ENCODE measurements around the gene PPP1R2C. TPM values are rescaled to one million over a fixed set of nuclear protein-coding genes. Genes with fewer than 3 reads are reported as not detected.
A peak's percentile ranks its signal among the peaks of the same experiment; 100 is the strongest.

The PPP1R2C gene
- total RNA-seq, result not detected

GRCh38 chrX:42778096-42778495 is at the start of gene PPP1R2C:
Gene PPP1R2C, minus strand, starts transcription at chrX:42778163. Its CDS starts 84 bp downstream, at chrX:42778079.
- Mint-ChIP-seq H3K27me3 (no peaks in the 10 kb centered on the region), H3K4me3 (no peak within 1 kb of the TSS), H3K4me1 (no peaks in the 10 kb centered on the region), H3K9me3 (peaks cover 5% of the 10 kb centered on the region), H3K36me3 (ENCODE audit: low read depth) (no peaks in the 10 kb centered on the region), H3K27ac (no peak within 1 kb of the TSS)
- ATAC-seq (replicated peaks), result no peak

GRCh38 chrX:42825201-42825600 is 47.2 kb upstream of the PPP1R2C start:
- Mint-ChIP-seq H3K4me1 (no peaks in the 10 kb centered on the region), H3K27ac (no peak overlapping the region), H3K9me3 (no peaks in the 10 kb centered on the region), H3K36me3 (ENCODE audit: low read depth) (no peaks in the 10 kb centered on the region), H3K4me3 (no peak overlapping the region), H3K27me3 (no peaks in the 10 kb centered on the region)
- no peak for ATAC-seq (replicated peaks)

DNA sequence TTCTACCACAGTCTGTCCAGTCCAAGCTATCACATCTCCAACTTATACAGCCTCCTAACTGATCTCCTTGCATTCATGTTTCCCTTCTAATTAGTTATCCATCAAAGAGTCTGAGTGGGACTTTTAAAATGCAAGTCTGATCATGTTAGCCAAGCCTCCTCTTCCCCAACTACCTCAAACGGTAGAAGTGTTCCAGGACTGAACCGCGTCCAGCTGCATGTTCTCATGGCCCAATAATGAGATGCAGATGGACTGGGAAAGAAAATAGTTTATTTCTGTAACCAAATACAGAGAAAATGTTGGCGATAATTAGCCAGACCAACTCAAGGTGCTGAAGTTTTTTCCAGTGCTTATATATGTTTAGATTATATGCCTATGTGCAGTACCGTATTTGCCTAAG is 46.6 kb upstream of the PPP1R2C start:
- Mint-ChIP-seq H3K27me3 (no peaks in the 10 kb centered on the region), H3K4me3 (no peak overlapping the region), H3K27ac (no peak overlapping the region), H3K4me1 (no peaks in the 10 kb centered on the region), H3K36me3 (ENCODE audit: low read depth) (no peaks in the 10 kb centered on the region), H3K9me3 (no peaks in the 10 kb centered on the region)
- ATAC-seq (replicated peaks), result no peak

DNA sequence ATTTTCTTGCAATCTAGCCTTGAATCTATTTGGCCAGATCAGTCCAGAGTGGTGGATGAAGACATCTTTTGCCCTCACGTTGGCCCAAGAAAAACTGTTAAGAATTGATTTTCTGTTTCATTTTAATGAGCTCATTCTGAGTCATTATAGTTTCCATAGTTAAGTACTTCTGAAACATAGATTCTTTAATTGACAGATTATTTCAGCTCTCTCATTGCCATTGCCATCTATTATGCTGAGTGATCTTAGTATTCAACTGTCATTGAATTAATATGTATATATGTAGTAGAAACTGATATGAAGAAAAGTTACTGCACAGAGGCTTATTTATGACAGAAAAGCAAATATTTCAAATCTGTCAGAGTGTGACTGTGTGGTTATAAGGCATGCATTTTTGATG is 45.5 kb upstream of the PPP1R2C start:
- Mint-ChIP-seq H3K9me3 (no peaks in the 10 kb centered on the region), H3K27me3 (no peaks in the 10 kb centered on the region), H3K4me3 (no peak overlapping the region), H3K36me3 (ENCODE audit: low read depth) (no peaks in the 10 kb centered on the region), H3K27ac (no peak overlapping the region), H3K4me1 (no peaks in the 10 kb centered on the region)
- ATAC-seq (replicated peaks), result peak; percentile 39

DNA sequence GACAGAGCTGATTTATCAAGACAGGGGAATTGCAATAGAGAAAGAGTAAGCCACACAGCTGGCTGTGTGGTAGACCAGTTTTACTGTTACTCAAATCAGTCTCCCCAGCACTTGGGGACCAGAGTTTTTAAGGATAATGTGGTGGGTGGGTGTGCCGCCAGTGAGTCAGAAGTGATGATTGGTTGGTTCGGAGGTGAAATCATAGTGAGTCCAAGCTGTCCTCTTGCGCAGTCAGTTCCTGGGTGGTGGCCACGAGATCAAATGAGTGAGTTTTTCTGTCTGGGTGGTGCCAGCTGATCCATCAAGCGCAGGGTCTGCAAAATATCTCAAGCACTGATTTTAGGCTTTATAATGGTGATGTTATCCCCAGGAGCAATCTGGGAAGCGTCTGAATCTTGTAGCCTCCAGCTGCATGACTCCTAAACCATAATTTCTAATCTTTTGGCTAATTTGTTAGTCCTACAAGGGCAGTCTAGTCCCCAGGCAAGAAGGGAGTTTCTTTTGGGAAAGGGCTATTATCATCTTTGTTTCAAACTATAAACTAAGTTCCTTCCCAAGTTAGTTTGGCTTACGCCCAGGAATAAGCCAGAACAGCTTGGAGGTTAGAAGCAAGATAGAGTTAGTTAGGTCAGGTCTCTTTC is 44.0 kb upstream of the PPP1R2C start:
- ATAC-seq (replicated peaks), result no peak
- H3K36me3 Mint-ChIP-seq (ENCODE audit: low read depth), result no peaks in the 10 kb centered on the region
- H3K4me1 Mint-ChIP-seq, result no peaks in the 10 kb centered on the region
- H3K27ac Mint-ChIP-seq, result no peak overlapping the region
- H3K4me3 Mint-ChIP-seq, result no peak overlapping the region
- no peaks in the 10 kb centered on the region for H3K9me3 Mint-ChIP-seq
- no peaks in the 10 kb centered on the region for H3K27me3 Mint-ChIP-seq

DNA sequence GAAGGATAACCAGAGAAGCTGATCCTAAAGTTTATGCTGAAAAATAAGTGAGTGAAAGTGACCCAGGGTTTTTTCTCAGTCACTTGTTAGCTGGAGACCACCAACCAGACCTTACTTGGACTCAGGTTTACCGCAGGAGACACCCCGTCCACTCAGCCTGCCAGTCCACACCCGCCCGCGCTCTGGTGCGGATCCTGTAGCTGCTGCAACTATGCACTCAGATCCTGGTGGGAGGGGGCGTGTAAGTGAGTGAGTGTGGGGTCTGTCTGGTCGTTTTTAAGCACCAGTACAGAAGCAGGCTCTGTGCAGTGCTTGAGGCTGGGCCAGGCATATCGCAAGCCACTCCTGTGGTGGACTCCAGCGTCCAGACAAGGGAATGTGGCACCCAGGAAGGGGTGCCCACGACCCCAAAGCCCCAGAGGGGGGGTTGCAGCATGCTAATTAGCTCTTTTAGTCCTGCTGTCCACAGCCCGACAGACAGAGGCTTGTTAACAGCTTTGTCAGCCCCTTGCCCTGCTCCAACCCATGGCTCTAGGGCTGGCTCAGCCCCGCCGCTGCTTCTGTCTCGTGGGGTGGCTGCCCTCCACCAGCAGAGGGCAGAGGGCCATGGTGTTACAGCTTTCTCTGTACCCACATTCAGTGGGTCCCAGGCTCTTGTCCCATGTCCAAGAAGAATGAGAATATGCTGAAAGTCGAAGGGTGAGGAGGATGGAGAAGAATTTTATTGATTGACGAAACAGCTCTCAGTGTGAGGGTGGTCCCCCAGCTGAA is 40.4 kb upstream of the PPP1R2C start:
- Mint-ChIP-seq H3K9me3 (peaks cover 7% of the 10 kb centered on the region), H3K4me3 (no peak overlapping the region), H3K27me3 (no peaks in the 10 kb centered on the region), H3K27ac (no peak overlapping the region), H3K4me1 (no peaks in the 10 kb centered on the region), H3K36me3 (ENCODE audit: low read depth) (no peaks in the 10 kb centered on the region)
- no peak for ATAC-seq (replicated peaks)

GRCh38 chrX:42809569-42809968 is 31.6 kb upstream of the PPP1R2C start:
- H3K4me1 Mint-ChIP-seq, result no peaks in the 10 kb centered on the region
- no peaks in the 10 kb centered on the region for H3K27me3 Mint-ChIP-seq
- peaks cover 7% of the 10 kb centered on the region for H3K9me3 Mint-ChIP-seq
- ATAC-seq (replicated peaks), result no peak
- no peak overlapping the region for H3K4me3 Mint-ChIP-seq
- H3K36me3 Mint-ChIP-seq (ENCODE audit: low read depth), result no peaks in the 10 kb centered on the region
- H3K27ac Mint-ChIP-seq, result no peak overlapping the region

DNA sequence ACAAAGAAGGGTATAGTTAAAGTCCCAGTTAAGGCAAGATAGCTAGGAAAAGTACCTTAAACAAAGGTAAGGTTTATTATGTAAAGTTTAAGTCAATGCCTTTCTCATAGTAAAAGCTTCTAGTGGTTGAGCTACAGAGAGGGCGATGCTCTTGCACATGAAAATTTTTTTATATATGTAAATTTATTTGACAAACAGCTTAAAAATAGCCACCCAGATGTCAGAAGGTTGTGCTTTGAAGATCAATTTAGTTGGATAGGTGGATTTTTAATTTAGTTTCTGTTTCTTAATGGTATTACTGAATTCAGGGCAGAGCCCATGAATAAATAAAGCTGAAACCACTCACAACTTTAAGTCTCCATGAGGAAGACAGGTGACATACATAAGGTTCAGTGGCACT is 29.4 kb upstream of the PPP1R2C start:
- H3K27ac Mint-ChIP-seq, result no peak overlapping the region
- no peak overlapping the region for H3K4me3 Mint-ChIP-seq
- H3K4me1 Mint-ChIP-seq, result no peaks in the 10 kb centered on the region
- H3K9me3 Mint-ChIP-seq, result no peaks in the 10 kb centered on the region
- no peaks in the 10 kb centered on the region for H3K36me3 Mint-ChIP-seq (ENCODE audit: low read depth)
- H3K27me3 Mint-ChIP-seq, result no peaks in the 10 kb centered on the region
- no peak for ATAC-seq (replicated peaks)

GRCh38 chrX:42804524-42804923 is 26.6 kb upstream of the PPP1R2C start:
- H3K9me3 Mint-ChIP-seq, result no peaks in the 10 kb centered on the region
- no peaks in the 10 kb centered on the region for H3K27me3 Mint-ChIP-seq
- no peaks in the 10 kb centered on the region for H3K4me1 Mint-ChIP-seq
- H3K27ac Mint-ChIP-seq, result no peak overlapping the region
- no peaks in the 10 kb centered on the region for H3K36me3 Mint-ChIP-seq (ENCODE audit: low read depth)
- no peak overlapping the region for H3K4me3 Mint-ChIP-seq
- no peak for ATAC-seq (replicated peaks)

DNA sequence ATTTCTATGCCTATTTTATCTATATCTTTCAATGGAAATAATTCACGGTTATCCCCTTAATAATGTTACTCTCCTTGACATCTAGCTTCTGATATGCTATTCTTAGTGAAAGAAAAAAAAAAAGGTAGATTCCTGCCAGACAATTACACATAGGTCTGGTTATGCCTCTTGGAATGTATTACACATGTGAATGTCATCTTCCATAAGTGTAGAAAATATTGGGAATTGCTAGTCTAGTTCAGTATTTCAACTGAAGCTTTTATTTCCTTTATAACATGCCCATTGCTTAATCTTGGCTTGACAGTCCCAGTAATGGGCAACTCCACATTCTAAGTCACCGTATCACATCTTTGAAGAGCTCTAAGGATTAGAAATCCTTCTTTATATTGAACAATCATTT is 25.4 kb upstream of the PPP1R2C start:
- Mint-ChIP-seq H3K4me3 (no peak overlapping the region), H3K27ac (no peak overlapping the region), H3K9me3 (no peaks in the 10 kb centered on the region), H3K27me3 (no peaks in the 10 kb centered on the region), H3K4me1 (no peaks in the 10 kb centered on the region), H3K36me3 (ENCODE audit: low read depth) (no peaks in the 10 kb centered on the region)
- no peak for ATAC-seq (replicated peaks)

DNA sequence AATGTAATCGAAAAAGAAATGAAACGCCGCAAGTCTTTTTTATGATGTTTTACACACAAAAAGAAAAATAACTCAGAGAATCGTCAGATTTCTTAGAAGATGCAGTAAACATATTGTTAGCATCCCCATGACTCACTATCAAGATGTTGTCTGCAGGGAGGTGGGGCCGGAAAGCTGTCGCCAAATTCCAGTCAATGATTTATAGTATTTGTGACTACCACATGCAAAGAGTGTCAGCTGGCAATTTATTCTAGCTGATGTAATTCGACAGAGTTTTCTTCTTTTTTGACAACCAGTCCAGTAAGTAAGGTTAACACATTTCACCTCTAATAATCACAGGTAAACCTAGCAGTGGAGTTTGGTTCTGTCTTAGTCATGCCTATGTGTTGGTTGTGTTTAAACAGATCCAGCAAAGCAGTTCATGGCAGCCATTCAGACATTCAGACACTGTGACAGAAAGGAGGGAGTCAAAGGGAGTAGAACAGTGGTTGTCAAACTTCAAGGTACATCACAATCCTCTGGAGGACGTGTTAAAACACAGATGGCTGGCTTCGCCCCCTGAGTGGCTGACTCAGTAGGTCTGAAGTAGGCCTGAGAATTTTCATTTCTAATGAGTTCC is 19.8 kb upstream of the PPP1R2C start:
- no peak overlapping the region for H3K4me3 Mint-ChIP-seq
- no peak overlapping the region for H3K27ac Mint-ChIP-seq
- H3K36me3 Mint-ChIP-seq (ENCODE audit: low read depth), result no peaks in the 10 kb centered on the region
- H3K4me1 Mint-ChIP-seq, result no peaks in the 10 kb centered on the region
- H3K27me3 Mint-ChIP-seq, result no peaks in the 10 kb centered on the region
- no peak for ATAC-seq (replicated peaks)
- H3K9me3 Mint-ChIP-seq, result no peaks in the 10 kb centered on the region

- no peak overlapping the region for H3K27ac Mint-ChIP-seq
- no peak overlapping the region for H3K4me3 Mint-ChIP-seq
- H3K27me3 Mint-ChIP-seq, result no peaks in the 10 kb centered on the region
- no peaks in the 10 kb centered on the region for H3K4me1 Mint-ChIP-seq
- no peak for ATAC-seq (replicated peaks)
- H3K36me3 Mint-ChIP-seq (ENCODE audit: low read depth), result no peaks in the 10 kb centered on the region
- peaks cover 5% of the 10 kb centered on the region for H3K9me3 Mint-ChIP-seq
Observed at GRCh38 chrX:42783451-42783850, 5.5 kb upstream of the PPP1R2C start.

DNA sequence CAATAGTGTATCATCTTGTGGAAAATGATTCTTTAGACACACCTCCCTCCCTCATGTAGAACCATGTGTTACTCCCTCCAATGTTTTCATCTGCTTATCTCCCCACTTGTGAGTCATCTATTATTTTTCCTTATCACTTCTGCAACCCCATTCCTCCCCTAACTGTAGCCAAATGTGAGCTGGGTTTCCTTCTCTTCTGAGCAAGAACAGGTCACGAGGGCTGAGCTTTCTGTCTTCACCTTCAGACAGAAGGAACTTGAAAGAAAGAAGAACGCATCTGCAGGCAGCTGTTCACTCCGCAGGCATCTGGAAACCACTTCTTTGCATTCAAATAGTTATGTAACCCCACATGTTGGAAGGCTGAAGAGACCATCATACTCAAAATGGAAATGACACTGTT is 1.8 kb downstream of the PPP1R2C start:
- Mint-ChIP-seq H3K36me3 (ENCODE audit: low read depth) (no peaks in the 10 kb centered on the region), H3K27me3 (no peaks in the 10 kb centered on the region), H3K4me3 (no peak overlapping the region), H3K9me3 (peaks cover 5% of the 10 kb centered on the region), H3K27ac (no peak overlapping the region), H3K4me1 (no peaks in the 10 kb centered on the region)
- ATAC-seq (replicated peaks), result no peak

GRCh38 chrX:42772874-42773273 is 5.1 kb downstream of the PPP1R2C start:
- H3K36me3 Mint-ChIP-seq (ENCODE audit: low read depth), result no peaks in the 10 kb centered on the region
- no peak for ATAC-seq (replicated peaks)
- no peak overlapping the region for H3K27ac Mint-ChIP-seq
- H3K27me3 Mint-ChIP-seq, result no peaks in the 10 kb centered on the region
- H3K4me1 Mint-ChIP-seq, result no peaks in the 10 kb centered on the region
- H3K9me3 Mint-ChIP-seq, result no peaks in the 10 kb centered on the region
- no peak overlapping the region for H3K4me3 Mint-ChIP-seq

Measured in activated T-helper 17 cell treated with anti-CD3 and anti-CD28 coated beads, Interleukin-2, amount 50 U/mL, for 72 hours (primary cell).